ENCODE data around the gene ARF1.

Gene ARF1

DNA sequence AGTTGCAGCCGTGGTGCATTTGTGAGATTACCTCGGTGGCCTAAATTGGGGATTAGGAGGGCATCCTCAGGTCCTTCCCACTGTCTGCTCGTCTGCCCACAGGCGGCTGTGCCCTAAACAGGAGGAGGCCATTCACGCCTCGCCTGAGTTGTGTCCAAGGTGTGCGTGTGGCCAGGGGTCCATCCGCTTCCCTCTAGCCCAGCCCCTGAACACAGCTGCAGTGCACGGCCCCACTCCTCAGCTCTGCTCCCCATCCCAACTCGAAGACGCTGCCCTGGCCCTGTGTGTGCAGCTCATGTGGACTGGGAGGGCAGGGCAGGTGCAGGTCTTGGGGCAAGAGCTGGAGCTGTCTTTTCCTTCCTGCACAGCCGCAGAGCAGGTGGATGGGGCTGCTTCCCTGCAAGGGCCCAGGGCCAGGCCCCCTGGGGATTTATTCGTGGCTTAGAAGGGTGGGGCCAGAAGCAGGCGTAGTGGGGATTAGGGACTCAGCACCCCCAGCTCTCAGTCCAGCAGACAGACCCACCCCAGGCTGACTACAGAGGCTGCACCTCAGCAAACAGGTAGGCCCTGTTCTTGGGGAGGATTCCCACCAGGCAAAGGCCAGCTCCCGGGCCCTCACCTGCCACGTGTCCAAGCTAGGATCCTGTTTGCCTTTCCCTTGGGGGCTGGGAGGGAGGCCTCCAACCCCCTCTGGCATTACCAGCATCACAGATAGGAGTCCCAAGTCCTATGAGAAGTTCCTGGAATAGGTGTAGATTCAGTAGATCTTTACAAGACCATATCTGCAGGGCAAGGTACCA is 61.9 kb downstream of the ARF1 start:
- H3K4me1 Mint-ChIP-seq: peaks cover 21% of the 10 kb centered on the region
- no peaks in the 10 kb centered on the region for H3K9me3 Mint-ChIP-seq
- no peak for DNase-seq
- no peak for TF ChIP-seq CTCF (IDR thresholded peaks at IDR 0.05)
- H3K27ac Mint-ChIP-seq: peak overlapping the region; percentile 83
- H3K36me3 Mint-ChIP-seq (ENCODE audit: low read depth): no peaks in the 10 kb centered on the region
- peaks cover 7% of the 10 kb centered on the region for H3K27me3 Mint-ChIP-seq (ENCODE audit: low read depth, poor library complexity)
- H3K4me3 Mint-ChIP-seq: peak overlapping the region; percentile 10

GRCh38 chr1:228144993-228145343 is 62.5 kb downstream of the ARF1 start:
- no peak overlapping the region for H3K4me3 Mint-ChIP-seq
- peaks cover 3% of the 10 kb centered on the region for H3K27me3 Mint-ChIP-seq (ENCODE audit: low read depth, poor library complexity)
- H3K4me1 Mint-ChIP-seq: peaks cover 25% of the 10 kb centered on the region
- H3K9me3 Mint-ChIP-seq: no peaks in the 10 kb centered on the region
- no peaks in the 10 kb centered on the region for H3K36me3 Mint-ChIP-seq (ENCODE audit: low read depth)
- TF ChIP-seq CTCF (IDR thresholded peaks at IDR 0.05): no peak
- no peak overlapping the region for H3K27ac Mint-ChIP-seq
- no peak for DNase-seq

- Mint-ChIP-seq H3K36me3 (ENCODE audit: low read depth) (no peaks in the 10 kb centered on the region), H3K27me3 (ENCODE audit: low read depth, poor library complexity) (peaks cover 3% of the 10 kb centered on the region), H3K27ac (no peak overlapping the region), H3K4me1 (peaks cover 25% of the 10 kb centered on the region), H3K9me3 (no peaks in the 10 kb centered on the region), H3K4me3 (no peak overlapping the region)
- no peak for DNase-seq
- no peak for TF ChIP-seq CTCF (IDR thresholded peaks at IDR 0.05)
Measured at GRCh38 chr1:228145463-228146416, 63.2 kb downstream of the ARF1 start.

- no peak for DNase-seq
Measured at GRCh38 chr1:228146417-228147150, 64.1 kb downstream of the ARF1 start.

More at GRCh38 chr1:228146417-228147150, 64.1 kb downstream of the ARF1 start:
- TF ChIP-seq CTCF (IDR thresholded peaks at IDR 0.05): no peak
- Mint-ChIP-seq H3K27me3 (ENCODE audit: low read depth, poor library complexity) (peaks cover 3% of the 10 kb centered on the region), H3K9me3 (no peaks in the 10 kb centered on the region), H3K27ac (no peak overlapping the region), H3K4me1 (peaks cover 20% of the 10 kb centered on the region), H3K4me3 (no peak overlapping the region), H3K36me3 (ENCODE audit: low read depth) (no peaks in the 10 kb centered on the region)

Measured in nephron progenitor cell (in vitro differentiated cells).